Activated CD4-positive, alpha-beta T cell treated with anti-CD3 and anti-CD28 coated beads for 1 hour (primary cell): ENCODE results near the gene FAM120AOS.

ENCODE experiments used
- DNase-seq: peaks from one replicate; pipeline ENCODE4 v3.0.0-alpha.2; 2020

FAM120AOS gene

DNA sequence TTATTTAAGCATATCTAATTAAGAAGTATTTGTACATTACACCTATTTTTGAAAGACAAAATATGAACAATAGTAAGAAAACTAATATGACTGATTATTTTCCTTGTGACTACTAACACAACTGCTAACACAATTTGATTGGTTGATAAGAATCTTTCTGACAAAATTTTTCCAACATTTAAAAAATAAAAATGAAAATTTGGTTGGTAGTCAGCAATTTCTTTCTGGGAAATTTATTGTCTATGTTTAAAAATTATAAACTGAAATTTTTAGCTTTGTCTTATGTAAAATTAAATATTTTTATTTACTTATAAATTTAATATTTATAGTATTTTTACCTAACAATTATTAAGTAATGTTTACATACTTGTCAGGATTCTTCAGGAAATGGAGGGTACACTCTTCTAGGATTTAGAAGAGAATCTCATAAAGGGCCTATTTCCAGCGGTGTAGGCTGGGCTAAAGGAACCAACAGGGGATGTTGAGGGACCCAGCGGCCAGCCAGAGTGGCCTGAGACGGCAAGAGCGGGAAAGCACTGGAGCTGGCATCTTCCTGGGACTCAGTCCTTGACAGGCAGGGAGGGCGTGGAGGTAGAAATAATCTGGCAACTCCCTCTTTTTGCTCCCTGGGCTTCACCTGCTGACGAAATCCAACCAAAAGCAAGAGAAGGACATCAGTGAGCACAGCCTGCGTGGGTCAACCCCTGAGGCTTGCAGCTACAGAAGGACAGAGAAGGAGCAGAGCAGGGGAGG is 16.6 kb downstream of the FAM120AOS start:
- no peak for DNase-seq

DNA sequence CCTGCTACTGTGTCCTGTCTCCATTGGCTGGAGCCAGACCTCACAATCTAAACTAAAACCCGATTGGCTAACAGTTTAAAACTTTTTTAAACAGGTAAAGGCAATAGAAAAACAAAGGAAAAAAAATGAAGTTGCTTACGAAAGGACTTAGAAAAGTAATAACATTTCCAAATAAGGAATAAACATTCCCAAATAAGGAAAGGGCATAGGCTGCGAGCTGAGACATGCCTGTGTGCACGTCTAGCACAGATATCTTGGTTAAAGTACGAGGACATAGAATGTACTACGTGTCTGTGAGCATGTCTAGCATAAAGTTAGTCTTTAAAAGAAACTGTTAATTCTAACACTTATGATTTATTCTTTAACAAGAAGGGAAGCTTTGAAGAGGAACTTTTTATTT is 17.2 kb downstream of the FAM120AOS start:
- no peak for DNase-seq

DNA sequence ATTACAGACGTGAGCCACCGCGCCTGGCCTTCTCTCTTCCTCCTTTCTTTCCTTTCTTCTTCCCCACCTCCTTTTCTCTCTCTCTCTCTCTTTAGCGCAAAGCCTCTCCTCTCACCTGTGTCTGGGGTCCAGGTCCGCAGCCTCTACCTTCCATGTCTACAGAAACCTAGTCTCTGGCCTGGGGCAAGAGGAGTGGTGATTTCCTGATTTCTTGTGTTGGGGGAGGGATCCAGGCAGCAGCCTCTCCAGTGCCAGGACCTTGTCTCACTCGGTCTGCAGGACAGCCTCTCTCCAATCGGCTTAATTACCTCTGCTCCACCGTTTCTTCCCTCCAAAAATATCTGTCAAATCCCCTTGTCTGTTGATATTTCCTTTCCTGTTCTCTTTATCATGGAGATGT is 18.0 kb downstream of the FAM120AOS start:
- DNase-seq, result no peak

DNA sequence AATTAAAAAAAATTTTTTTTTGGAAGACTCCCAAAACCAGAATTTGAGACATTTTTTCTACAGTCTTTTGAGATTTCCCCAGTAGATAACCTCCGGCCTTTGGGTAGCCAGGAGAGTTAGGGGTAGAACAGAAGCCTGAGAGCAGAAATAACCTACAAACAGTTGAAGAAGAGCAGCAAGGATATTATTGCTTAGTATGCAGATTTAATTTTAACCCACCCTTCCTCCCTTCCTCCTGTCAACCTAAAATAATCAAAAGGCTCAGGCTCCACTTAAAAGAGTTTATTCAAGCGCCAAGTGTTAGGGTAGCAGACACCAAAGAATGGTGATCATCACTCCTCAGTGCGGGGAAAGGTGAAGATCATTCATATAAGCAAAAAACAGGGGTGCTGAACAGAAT is 19.3 kb downstream of the FAM120AOS start:
- no peak for DNase-seq

DNA sequence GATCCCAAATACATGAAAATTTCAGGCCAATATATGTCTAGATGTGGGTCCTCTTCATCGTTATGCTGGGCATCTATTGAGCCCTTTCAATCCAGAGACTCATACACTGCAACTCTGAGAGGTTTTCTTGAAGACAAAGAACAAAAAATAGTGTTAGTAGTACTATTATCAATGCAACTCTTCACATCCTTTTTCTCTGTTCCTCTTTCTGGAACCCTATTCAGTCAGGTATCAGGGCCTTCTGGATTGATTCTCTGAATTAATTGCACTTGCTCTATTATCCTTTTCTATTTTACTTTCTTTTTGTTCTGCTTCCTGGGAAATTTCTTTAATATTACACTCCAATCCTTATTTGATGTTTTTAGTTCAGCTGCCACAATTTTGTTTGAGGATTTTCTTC is 20.4 kb downstream of the FAM120AOS start:
- no peak for DNase-seq

DNA sequence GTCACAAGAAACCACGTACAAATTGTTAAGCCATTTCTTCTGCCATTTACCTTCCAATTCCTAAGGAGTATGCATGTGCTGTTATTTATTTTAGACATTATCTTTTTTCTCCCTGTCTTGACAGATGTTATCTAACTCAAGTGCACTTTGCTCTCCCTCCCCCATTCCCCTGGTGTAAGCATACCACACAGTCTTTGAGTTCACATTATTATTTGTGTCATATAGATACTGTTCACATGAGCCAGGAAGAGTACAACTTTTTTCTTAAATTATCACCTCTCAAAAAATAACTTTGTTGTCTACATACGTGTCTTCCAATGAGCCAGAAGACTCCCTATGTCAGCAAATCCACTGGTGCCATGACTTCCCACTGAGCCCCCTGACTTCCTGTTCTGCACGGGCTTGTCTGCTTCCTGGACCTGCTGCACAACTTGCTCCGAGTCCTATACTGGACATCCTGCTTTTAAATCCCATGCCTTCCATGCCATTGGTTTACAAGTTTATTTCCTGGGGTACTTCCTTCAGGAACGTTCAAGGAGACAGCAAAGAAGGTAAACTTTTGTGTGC is 21.8 kb downstream of the FAM120AOS start:
- no peak for DNase-seq

DNA sequence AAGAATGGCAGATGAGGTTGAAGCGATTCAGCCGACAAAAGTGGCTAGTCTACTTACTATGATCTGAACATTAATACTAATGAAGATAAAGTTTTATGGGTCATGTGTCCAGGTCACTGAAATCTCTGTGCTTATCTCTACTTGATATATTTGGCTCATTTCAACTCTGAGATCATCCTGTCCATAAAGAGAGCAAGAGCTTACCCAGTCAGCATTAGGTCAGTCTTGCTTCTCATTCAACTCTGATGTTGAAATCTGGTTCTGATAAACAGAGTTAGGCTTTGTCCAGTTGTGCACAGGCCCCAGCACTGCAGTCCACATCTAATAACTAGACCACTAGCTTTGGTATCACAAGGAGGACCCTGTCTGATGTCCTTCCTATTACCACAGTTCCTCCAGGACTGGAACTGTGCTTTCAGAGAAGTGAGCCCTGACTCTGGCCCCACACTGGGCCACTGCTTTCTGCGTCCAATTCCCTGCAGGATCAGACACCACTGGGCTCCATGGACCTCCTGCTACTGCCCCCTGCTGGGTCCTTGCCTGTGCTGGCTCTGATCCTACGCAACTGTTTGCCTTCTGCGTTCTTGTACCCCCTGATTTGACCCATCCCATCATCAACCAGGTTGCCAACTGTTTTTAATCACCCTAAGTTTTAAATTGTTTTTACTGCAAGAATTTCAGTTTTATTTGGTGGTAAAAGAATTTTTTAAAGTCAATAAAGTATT is 25.6 kb downstream of the FAM120AOS start:
- no peak for DNase-seq

DNA sequence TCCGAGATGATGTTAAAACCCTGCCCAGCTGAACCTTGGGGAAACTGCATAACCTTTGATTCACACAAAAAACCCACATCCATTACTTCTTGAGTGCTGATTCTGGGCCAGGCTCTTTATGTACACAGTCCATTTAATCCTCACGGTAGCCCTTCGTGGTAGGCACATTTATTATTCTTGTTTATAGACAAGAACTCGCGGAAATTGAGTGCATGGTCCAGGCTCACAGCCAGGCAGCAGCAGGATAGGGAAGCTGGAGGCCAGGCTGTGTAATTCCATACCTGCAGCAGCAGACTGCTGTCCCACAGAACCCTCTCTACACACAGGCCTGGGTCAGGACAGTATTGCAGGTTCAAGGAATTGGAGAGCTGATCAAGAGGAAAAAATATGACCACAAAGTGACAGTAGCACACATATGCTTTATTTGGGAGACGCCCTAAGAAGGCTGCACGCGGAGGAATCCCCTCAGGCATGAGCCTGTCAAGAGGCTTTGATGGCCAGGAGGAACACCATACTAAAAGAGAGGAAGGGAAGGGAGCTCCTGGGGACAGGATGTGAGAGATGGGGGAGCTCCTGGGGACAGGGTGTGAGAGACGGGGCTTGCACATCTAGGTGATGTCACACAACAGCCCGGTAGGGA is 30.3 kb downstream of the FAM120AOS start:
- DNase-seq, result no peak

DNA sequence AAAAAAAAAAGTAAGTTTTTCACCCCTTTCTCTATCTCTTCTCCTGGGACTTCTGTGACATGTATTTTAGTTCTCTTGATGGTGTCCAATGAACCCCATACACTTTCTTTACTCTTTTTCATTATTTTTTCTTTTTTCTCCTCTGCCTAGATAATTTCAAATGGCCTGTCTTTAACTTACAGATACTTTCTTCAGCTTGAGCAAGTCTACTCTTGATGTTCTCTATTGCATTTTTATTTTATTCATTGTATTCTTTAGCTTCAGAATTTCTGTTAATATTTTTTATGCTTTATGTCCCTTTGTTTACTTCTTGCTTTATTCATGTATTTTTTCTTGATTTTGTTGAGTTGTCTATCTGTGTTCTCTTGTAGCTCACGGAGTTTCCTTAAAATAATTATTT is 34.4 kb downstream of the FAM120AOS start:
- no peak for DNase-seq

DNA sequence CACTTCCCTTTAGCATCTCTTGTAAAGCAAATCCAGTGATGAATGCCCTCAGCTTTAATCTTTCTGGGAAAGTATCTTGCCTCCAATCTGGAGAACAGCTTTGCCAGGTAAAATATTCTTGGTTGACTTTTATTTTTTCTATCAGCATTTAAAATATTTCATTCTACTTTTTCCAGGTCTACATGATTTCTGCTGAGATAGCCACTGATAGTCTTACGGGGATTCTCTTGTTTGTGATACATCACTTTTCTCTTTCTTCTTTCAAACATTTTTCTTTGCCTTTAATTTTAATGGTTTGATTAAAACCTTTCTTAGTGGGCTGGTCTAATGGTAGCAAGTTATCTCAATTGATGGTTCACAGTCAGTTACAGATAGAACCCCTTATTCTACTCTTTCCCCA is 35.8 kb downstream of the FAM120AOS start:
- no peak for DNase-seq

DNA sequence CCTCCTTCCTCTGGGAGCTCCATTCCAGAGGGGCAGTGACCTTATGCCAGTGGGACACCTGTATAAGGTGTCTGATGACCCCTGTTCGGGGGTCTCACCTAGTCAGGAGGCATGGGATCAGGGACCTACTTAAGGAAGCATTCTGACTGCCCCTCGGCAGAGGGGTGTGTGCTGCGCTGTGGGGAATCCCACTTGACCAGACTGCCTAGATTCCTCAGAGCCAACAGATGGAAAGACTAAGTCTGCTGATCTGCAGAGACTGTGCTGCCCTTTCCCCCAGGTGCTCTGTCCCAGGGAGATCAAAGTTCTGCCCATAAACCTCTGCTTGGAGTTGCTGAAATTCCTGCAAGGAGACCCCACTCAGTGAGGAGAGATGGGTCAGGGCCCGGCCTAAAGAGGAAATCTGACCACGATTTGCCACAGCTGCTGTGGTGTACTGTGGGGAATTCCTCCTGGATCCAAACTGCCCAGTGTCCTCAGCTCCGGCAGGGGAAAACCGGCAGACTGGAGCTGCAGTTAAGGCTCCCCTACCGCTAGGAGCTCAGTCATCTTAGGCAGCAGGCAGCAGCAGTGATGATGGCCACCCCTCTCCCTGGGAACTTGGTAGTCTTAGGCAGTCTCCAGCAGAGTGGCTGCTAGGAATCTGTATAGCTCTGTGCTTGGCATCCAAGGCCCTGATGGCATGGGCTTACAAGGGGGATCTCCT is 36.7 kb downstream of the FAM120AOS start:
- DNase-seq, result no peak

DNA sequence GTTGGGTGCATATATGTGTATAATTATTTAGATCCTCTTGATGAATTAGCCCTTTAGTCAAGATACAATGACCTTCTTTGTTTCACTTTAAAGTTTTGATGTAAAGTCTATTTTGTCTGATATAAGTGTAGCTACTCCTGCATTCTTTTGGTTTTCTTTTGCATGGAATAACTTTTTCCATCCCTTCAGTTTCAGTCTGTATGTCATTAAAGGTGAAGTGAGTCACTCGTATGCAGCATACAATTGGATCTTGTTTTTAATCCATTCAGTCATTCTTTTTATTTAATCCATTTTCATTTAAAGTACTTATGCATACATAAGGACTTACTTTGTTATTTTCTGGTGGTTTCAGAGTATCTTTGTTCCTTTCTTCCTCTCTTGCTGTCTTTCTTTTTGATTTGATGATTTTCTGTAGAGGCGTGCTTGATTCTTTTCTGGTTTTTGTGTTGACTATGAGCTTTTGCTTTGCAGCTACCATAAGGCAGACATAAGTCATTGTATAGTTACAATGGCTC is 38.1 kb downstream of the FAM120AOS start:
- no peak for DNase-seq

DNA sequence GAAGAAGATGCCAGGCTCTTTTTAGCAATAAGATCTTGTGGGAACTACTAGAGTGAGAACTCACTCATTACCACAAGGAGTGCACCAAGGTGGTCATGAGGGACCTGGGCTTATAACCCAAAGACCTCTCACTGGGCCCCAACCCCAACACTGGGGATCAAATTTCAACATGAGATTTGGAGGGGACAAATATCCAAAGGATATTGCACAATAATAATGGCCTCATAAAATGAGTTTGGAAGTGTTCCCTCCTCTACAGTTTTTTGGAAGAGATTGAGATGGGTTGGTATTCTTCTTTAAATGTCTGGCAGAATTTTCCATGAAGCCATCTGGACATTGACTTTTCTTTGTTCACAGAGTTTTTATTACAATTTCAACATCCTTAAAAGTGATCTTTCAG is 39.9 kb downstream of the FAM120AOS start:
- DNase-seq, result no peak

DNA sequence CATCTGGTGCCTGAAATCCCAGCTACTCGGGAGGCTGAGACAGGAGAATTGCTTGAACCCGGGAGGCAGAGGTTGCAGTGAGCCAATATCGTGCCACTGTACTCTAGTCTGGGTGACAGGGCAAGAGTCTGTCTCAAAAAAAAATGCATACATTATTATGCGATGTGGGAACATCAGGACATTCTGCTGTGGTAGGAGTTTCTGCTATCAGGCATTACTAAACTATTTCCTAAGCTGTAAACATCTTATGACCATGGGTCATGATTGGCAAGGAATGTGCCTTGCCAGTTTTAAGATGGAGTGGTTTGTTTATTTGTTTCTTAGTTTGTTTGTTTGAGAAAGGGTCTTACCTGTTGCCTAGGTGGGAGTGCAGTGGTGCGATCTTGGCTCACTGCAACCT is 47.0 kb downstream of the FAM120AOS start:
- DNase-seq, result no peak

DNA sequence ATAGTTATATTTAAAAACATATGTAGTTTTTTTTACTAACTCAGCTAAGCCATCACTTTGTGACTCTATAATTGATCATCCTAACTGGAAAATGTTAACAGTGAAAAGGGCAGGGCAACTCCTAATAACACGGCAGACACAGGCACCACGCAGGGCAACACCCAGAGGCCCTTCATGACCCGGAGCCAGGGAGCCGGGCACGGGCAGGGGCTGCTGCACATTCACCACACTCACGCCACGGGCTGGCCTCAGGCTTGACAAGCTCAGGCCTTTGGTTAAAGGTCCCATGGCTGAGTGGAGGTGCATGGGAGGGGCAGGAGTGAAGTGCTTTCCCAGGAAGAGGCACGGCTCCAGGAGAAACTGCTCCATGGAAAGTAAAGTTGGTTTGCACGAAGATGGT is 54.9 kb downstream of the FAM120AOS start:
- no peak for DNase-seq

DNA sequence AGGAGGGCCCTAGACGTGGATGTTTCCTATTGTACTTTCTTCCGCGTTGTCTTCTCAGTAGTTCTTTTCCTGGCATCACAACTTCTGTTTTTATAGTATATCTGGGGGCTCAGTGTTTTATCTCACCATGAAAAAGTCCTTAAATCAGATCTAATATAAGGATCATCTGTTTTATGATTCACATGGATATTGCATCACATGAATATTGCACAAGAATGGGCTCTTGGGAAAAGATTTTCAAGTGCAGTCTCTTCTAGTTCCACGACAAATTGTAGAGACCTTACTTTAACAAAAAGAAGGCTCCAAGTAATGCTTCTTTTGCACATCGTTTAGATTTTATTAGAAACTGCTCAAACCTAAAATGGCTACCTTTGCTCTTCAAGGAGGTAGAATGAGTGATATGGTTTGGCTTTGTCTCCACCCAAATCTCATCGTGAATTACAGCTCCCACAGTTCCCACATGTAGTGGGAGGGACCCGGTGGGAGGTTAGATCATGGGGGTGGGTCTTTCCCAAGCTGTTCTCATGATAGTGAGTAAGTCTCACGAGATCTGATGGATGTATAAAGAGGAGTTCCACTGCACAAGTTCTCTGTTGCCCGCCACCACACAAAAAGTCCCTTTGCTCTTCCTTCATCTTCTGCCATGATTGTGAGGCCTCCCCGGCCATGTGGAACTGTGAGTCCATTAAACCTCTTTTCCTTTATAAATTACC is 55.6 kb downstream of the FAM120AOS start:
- no peak for DNase-seq
